Liver (tissue), 9 donors: ENCODE data around the gene SPTBN1. TPM values are rescaled to one million over a fixed set of nuclear protein-coding genes. Genes with fewer than 3 reads are reported as not detected.
A peak's percentile ranks its signal among the peaks of the same experiment; 100 is the strongest.

ENCODE experiments used
- DNase-seq: peaks from one replicate; pipeline ENCODE4 v3.0.0-alpha.2; 2017; ENCODE audit warnings: low spot score
- H3K27ac ChIP-seq, 2 donors: one replicate each; pipeline ENCODE4 v1.7.0; 2013; ENCODE audit warnings: inconsistent platforms in 2 of 2, low read length in 2 of 2, control low read depth in 1 of 2, low read depth in 1 of 2, mild to moderate bottlenecking in 1 of 2
- H3K27me3 ChIP-seq, 4 donors: one replicate each; pipeline versions ENCODE4 v1.6.1 to v1.7.0; 2013; ENCODE audit warnings: low read length in 3 of 4, inconsistent platforms in 1 of 4, mild to moderate bottlenecking in 1 of 4, moderate library complexity in 1 of 4; ENCODE audit not compliant: control insufficient read depth in 4 of 4, insufficient read depth in 4 of 4
- H3K36me3 ChIP-seq, 4 donors: one replicate each; pipeline versions ENCODE4 v1.6.1 to v1.7.0; 2013; ENCODE audit warnings: low read length in 3 of 4, mild to moderate bottlenecking in 3 of 4, low read depth in 1 of 4, moderate library complexity in 1 of 4; ENCODE audit not compliant: control insufficient read depth in 4 of 4, insufficient read depth in 3 of 4
- H3K4me1 ChIP-seq, 4 donors: one replicate each; pipeline versions ENCODE4 v1.6.1 to v1.7.0; 2013; ENCODE audit warnings: low read length in 3 of 4, mild to moderate bottlenecking in 3 of 4, moderate library complexity in 1 of 4; ENCODE audit not compliant: control insufficient read depth in 4 of 4, insufficient read depth in 4 of 4
- H3K4me3 ChIP-seq, 3 donors: one replicate each; pipeline versions ENCODE4 v1.6.1 to v1.7.0; 2013; ENCODE audit warnings: low read length in 3 of 3, control low read depth in 1 of 3, low read depth in 1 of 3, mild to moderate bottlenecking in 1 of 3
- H3K9ac ChIP-seq, 2 donors: one replicate each; pipeline ENCODE4 v1.7.0; 2013; ENCODE audit warnings: low read length in 2 of 2, mild to moderate bottlenecking in 2 of 2, moderate library complexity in 2 of 2, control low read depth in 1 of 2, low read depth in 1 of 2
- H3K9me3 ChIP-seq, 4 donors: one replicate each; pipeline versions ENCODE4 v1.6.1 to v1.7.0; 2013; ENCODE audit warnings: low read length in 3 of 4; ENCODE audit not compliant: control insufficient read depth in 4 of 4
- EGR1 ChIP-seq, 2 donors: IDR thresholded peaks; 2 replicates each; pipeline ENCODE4 v1.6.1; 2016 to 2018; ENCODE audit warnings: antibody characterized with exemption in 2 of 2, low read depth in 2 of 2
- FOXA1 ChIP-seq: IDR thresholded peaks from 2 replicates; pipeline ENCODE4 v1.6.1; 2016; ENCODE audit warnings: antibody characterized with exemption
- GABPA ChIP-seq, 2 donors: IDR thresholded peaks in 1 of 2; conservative IDR thresholded peaks in 1 of 2; 2 replicates each; pipeline ENCODE4 v1.6.1; 2016; ENCODE audit warnings: antibody characterized with exemption in 2 of 2, mild to moderate bottlenecking in 1 of 2, moderate library complexity in 1 of 2
- HNF4A ChIP-seq, 2 donors: conservative IDR thresholded peaks; 2 replicates each; pipeline ENCODE4 v1.6.1; 2016; ENCODE audit warnings: antibody characterized with exemption in 2 of 2, mild to moderate bottlenecking in 2 of 2
- NR2F2 ChIP-seq: IDR thresholded peaks from 2 replicates; pipeline ENCODE4 v1.6.1; 2016; ENCODE audit warnings: antibody characterized with exemption
- RAD21 ChIP-seq, 2 donors: IDR thresholded peaks; 2 replicates each; pipeline ENCODE4 v1.6.1; 2016; ENCODE audit warnings: antibody characterized with exemption in 2 of 2, mild to moderate bottlenecking in 2 of 2
- RXRA ChIP-seq, 2 donors: IDR thresholded peaks; 2 replicates each; pipeline ENCODE4 v1.6.1; 2017 to 2018; ENCODE audit warnings: antibody characterized with exemption in 2 of 2, mild to moderate bottlenecking in 1 of 2
- SP1 ChIP-seq: IDR thresholded peaks from 2 replicates; pipeline ENCODE4 v1.6.1; 2018; ENCODE audit warnings: antibody characterized with exemption, mild to moderate bottlenecking
- TAF1 ChIP-seq: conservative IDR thresholded peaks from 2 replicates; pipeline ENCODE4 v1.6.1; 2016; ENCODE audit warnings: antibody characterized with exemption, mild to moderate bottlenecking
- YY1 ChIP-seq: IDR thresholded peaks from 2 replicates; pipeline ENCODE4 v1.6.1; 2016; ENCODE audit warnings: antibody characterized with exemption, mild to moderate bottlenecking
- WGBS: extraction: QIAGEN DNeasy Blood & Tissue Kit; methylation state at CpG from one replicate; pipeline ENCODE4 v1.1.7; 2013; 5-methylcytosine and 5-hydroxymethylcytosine counted together
- polyA plus RNA-seq, 2 donors: library from polyadenylated mRNA; stranded (reverse) in 1 of 2; unstranded in 1 of 2; fragments of 200-250 nt in 1 of 2; fragments of >200 nt in 1 of 2; fragmentation: Nextera tagmentation in 1 of 2; extraction: Ambion mirVana in 1 of 2; gene quantifications; one replicate each; pipeline versions ENCODE4 v1.2.1 to v1.2.3, GENCODE V29; 2013 to 2015
- total RNA-seq, 2 donors: library from RNA; depleted of rRNA; stranded (reverse); fragments of >200 nt; gene quantifications; one replicate each; pipeline ENCODE4 v1.2.3, GENCODE V29; 2014
- TF ChIP-seq, protein P1 (sequence below): IDR thresholded peaks from 2 replicates; pipeline ENCODE4 v1.6.1; 2016; ENCODE audit warnings: antibody characterized with exemption
- TF ChIP-seq, protein P2 (sequence below): fragments of 150-350 bp; IDR thresholded peaks from 2 replicates; pipeline ENCODE4 v1.5.1; 2017; ENCODE audit warnings: improper control_type of control experiment, low read depth, low read length; ENCODE audit not compliant: missing input control
- TF ChIP-seq, protein P3 (sequence below): IDR thresholded peaks from 2 replicates; pipeline ENCODE4 v1.6.1; 2016; ENCODE audit warnings: antibody characterized with exemption
- TF ChIP-seq, protein P4 (sequence below): IDR thresholded peaks from 2 replicates; pipeline ENCODE4 v1.6.1; 2016; ENCODE audit warnings: antibody characterized with exemption
- TF ChIP-seq, protein P5 (sequence below): IDR thresholded peaks from 2 replicates; pipeline ENCODE4 v1.6.1; 2016; ENCODE audit warnings: antibody characterized with exemption, mild to moderate bottlenecking
- donor health status: healthy.
- donor health status: healthy.
- donor health status: healthy.
- donor health status: healthy.
- donor health status: healthy.

SPTBN1 gene
- total and polyA plus RNA-seq, 4 donors, result 44.8 to 191 (median 75.9) TPM

DNA sequence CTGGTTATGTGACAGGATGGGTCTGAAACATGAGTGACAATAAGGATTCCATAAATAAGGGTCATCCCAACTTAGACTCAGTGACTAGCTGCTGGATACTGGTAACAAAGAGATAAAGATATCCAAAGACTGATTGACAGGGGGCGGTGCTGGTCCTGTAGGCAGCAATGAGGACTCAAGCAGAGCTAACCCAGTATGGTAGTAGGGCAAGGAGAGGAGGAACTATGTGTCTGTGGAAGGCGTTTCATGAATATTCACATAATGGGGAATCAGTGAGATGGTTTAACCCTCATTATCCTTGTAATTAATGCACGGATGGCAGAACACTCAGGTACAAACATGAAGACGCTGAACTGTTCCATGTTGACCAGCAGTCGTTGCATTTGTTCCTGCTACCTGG, 164.8 kb downstream of the SPTBN1 start (continued):
- TF ChIP-seq, protein P1, sequence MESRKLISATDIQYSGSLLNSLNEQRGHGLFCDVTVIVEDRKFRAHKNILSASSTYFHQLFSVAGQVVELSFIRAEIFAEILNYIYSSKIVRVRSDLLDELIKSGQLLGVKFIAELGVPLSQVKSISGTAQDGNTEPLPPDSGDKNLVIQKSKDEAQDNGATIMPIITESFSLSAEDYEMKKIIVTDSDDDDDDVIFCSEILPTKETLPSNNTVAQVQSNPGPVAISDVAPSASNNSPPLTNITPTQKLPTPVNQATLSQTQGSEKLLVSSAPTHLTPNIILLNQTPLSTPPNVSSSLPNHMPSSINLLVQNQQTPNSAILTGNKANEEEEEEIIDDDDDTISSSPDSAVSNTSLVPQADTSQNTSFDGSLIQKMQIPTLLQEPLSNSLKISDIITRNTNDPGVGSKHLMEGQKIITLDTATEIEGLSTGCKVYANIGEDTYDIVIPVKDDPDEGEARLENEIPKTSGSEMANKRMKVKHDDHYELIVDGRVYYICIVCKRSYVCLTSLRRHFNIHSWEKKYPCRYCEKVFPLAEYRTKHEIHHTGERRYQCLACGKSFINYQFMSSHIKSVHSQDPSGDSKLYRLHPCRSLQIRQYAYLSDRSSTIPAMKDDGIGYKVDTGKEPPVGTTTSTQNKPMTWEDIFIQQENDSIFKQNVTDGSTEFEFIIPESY, result no peak
- TF ChIP-seq RAD21 (IDR thresholded peaks at IDR 0.05), result no peak
- TF ChIP-seq RXRA (IDR thresholded peaks at IDR 0.05), result no peak

DNA sequence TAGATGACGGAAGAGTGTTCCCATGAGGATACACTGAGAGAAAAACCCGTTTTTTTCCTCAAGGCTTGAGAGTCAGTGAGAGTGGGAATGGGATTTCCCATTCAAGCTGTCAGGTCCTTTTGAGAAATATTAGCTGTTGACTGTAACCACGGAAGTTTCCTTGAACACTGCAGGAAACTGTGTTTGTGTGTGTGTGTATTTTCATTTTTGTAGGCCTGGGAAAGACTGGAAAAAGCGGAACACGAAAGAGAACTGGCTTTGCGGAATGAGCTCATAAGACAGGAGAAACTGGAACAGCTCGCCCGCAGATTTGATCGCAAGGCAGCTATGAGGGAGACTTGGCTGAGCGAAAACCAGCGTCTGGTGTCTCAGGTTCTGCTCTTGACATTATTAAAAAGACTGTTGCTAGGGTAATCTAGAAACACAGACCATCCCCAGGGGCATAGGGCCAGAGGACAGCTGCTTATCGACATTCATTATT, 168.5 kb downstream of the SPTBN1 start:
- Histone ChIP-seq H3K27ac (peak overlapping the region; percentile 76 to 83), H3K4me3 (no peak overlapping the region), H3K9ac (peak overlapping the region in 1 of 2 donors; percentile 63), H3K9me3 (no peaks in the 10 kb centered on the region), H3K36me3 (peaks cover 19 to 69% (median 67%) of the 10 kb centered on the region in 4 donors), H3K27me3 (no peaks in the 10 kb centered on the region), H3K4me1 (peaks cover 6 to 38% (median 22%) of the 10 kb centered on the region in 4 donors)
- WGBS, result 70% methylated on average over 12 of the region's 12 CpGs
- TF ChIP-seq NR2F2 (peak; percentile 13), YY1 (no peak), TAF1 (no peak)
- TF ChIP-seq, protein P2, sequence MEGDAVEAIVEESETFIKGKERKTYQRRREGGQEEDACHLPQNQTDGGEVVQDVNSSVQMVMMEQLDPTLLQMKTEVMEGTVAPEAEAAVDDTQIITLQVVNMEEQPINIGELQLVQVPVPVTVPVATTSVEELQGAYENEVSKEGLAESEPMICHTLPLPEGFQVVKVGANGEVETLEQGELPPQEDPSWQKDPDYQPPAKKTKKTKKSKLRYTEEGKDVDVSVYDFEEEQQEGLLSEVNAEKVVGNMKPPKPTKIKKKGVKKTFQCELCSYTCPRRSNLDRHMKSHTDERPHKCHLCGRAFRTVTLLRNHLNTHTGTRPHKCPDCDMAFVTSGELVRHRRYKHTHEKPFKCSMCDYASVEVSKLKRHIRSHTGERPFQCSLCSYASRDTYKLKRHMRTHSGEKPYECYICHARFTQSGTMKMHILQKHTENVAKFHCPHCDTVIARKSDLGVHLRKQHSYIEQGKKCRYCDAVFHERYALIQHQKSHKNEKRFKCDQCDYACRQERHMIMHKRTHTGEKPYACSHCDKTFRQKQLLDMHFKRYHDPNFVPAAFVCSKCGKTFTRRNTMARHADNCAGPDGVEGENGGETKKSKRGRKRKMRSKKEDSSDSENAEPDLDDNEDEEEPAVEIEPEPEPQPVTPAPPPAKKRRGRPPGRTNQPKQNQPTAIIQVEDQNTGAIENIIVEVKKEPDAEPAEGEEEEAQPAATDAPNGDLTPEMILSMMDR, result no peak
- DNase-seq, result no peak

DNA sequence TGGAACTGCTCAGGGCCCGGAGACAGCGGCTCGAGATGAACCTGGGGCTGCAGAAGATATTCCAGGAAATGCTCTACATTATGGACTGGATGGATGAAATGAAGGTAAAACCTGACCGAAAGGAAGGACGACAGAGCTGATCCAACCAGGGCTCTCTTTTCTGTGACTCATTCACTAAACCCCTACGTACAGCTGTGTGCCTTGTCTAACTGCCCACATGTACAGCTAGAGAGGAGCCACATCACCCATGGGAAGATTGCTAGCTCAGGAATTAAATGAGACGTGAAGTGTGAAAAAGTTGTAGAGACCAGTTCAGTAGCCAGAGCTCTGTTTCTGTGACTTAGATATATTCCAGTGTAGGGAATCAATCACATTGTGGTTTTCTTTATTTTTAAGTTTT, 170.0 kb downstream of the SPTBN1 start:
- peaks cover 19 to 72% (median 62%) of the 10 kb centered on the region in 4 donors for H3K36me3 ChIP-seq

More for the DNA sequence above, 170.0 kb downstream of the SPTBN1 start:
- TF ChIP-seq, protein P2, result no peak
- no peak for TF ChIP-seq GABPA (IDR thresholded peaks at IDR 0.05 in 1 of 2, conservative IDR thresholded peaks at IDR 0.05 in 1 of 2)
- no peak for TF ChIP-seq RXRA (IDR thresholded peaks at IDR 0.05)
- no peak for TF ChIP-seq FOXA1
- TF ChIP-seq, protein P3, sequence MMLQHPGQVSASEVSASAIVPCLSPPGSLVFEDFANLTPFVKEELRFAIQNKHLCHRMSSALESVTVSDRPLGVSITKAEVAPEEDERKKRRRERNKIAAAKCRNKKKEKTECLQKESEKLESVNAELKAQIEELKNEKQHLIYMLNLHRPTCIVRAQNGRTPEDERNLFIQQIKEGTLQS, result no peak
- no peak for TF ChIP-seq TAF1
- TF ChIP-seq HNF4A (conservative IDR thresholded peaks at IDR 0.05), result no peak
- TF ChIP-seq, protein P4, sequence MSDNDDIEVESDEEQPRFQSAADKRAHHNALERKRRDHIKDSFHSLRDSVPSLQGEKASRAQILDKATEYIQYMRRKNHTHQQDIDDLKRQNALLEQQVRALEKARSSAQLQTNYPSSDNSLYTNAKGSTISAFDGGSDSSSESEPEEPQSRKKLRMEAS, result no peak
- TF ChIP-seq EGR1 (IDR thresholded peaks at IDR 0.05; ENCODE audit: low read depth in 2 of 2), result no peak
- no peak for TF ChIP-seq RAD21 (IDR thresholded peaks at IDR 0.05)
- TF ChIP-seq, protein P1, result no peak
- TF ChIP-seq SP1, result no peak
- TF ChIP-seq, protein P5, sequence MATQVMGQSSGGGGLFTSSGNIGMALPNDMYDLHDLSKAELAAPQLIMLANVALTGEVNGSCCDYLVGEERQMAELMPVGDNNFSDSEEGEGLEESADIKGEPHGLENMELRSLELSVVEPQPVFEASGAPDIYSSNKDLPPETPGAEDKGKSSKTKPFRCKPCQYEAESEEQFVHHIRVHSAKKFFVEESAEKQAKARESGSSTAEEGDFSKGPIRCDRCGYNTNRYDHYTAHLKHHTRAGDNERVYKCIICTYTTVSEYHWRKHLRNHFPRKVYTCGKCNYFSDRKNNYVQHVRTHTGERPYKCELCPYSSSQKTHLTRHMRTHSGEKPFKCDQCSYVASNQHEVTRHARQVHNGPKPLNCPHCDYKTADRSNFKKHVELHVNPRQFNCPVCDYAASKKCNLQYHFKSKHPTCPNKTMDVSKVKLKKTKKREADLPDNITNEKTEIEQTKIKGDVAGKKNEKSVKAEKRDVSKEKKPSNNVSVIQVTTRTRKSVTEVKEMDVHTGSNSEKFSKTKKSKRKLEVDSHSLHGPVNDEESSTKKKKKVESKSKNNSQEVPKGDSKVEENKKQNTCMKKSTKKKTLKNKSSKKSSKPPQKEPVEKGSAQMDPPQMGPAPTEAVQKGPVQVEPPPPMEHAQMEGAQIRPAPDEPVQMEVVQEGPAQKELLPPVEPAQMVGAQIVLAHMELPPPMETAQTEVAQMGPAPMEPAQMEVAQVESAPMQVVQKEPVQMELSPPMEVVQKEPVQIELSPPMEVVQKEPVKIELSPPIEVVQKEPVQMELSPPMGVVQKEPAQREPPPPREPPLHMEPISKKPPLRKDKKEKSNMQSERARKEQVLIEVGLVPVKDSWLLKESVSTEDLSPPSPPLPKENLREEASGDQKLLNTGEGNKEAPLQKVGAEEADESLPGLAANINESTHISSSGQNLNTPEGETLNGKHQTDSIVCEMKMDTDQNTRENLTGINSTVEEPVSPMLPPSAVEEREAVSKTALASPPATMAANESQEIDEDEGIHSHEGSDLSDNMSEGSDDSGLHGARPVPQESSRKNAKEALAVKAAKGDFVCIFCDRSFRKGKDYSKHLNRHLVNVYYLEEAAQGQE, result no peak
- Histone ChIP-seq H3K4me3 (no peak overlapping the region), H3K27me3 (no peaks in the 10 kb centered on the region), H3K4me1 (peaks cover 14 to 51% (median 34%) of the 10 kb centered on the region in 4 donors), H3K9me3 (no peaks in the 10 kb centered on the region), H3K27ac (peak overlapping the region; percentile 76 to 83), H3K9ac (no peak overlapping the region)
- no peak for DNase-seq
- 93% methylated on average over 7 of the region's 7 CpGs for WGBS
